Activated CD8-positive, alpha-beta T cell treated with anti-CD3 and anti-CD28 coated beads, Interleukin-2, amount 10 ng/mL, durations not matched to agents 7 days and 5 days (primary cell): Measurements from ENCODE around the gene NMRK2. TPM values are rescaled to one million over a fixed set of nuclear protein-coding genes. Genes with fewer than 3 reads are reported as not detected.

Source experiments
- ATAC-seq: fragments of 150-1000 bp; cut with Tn5 transposase; one replicate; pipeline ENCODE4 v1.10.0; 2021; ENCODE audit warnings: moderate library complexity
- CTCF ChIA-PET: fragments of 350-600 bp; sonication (Branson Sonifier 250); formaldehyde crosslinking; loops from one replicate; lab custom pipeline; 2021; ENCODE audit warnings: antibody characterized with exemption; lab: Charles Lee
- POLR2A ChIA-PET: fragments of 350-600 bp; sonication (Branson Sonifier 250); formaldehyde crosslinking; loops from one replicate; lab custom pipeline; 2021; ENCODE audit warnings: antibody characterized with exemption; lab: Charles Lee
- DNase-seq: peaks from one replicate; pipeline ENCODE4 v3.0.0-alpha.2; 2020
- H3K27ac Mint-ChIP-seq: one replicate; pipeline ENCODE4 v1.8.0; 2021; ENCODE audit warnings: mild to moderate bottlenecking, mixed read lengths
- H3K27me3 Mint-ChIP-seq: one replicate; pipeline ENCODE4 v1.8.0; 2021; ENCODE audit warnings: low read depth, mixed read lengths
- H3K36me3 Mint-ChIP-seq: one replicate; pipeline ENCODE4 v1.8.0; 2021; ENCODE audit warnings: low read depth, mixed read lengths
- H3K4me1 Mint-ChIP-seq: one replicate; pipeline ENCODE4 v1.8.0; 2021; ENCODE audit warnings: low read depth, mixed read lengths
- H3K4me3 Mint-ChIP-seq: one replicate; pipeline ENCODE4 v1.8.0; 2021; ENCODE audit warnings: mild to moderate bottlenecking, mixed read lengths
- H3K9me3 Mint-ChIP-seq: one replicate; pipeline ENCODE4 v1.8.0; 2022; ENCODE audit warnings: mixed read lengths; ENCODE audit not compliant: insufficient read depth
- microRNA-seq: library from miRNA; unstranded; fragments of <30 nt; microRNA quantifications from one replicate; pipeline ENCODE4 v1.2.0, GENCODE V29; 2022
- total RNA-seq, 2 experiments: library from RNA; stranded (reverse); gene quantifications; one replicate each; pipeline ENCODE4 v1.2.3, GENCODE V29; 2021

The NMRK2 gene
- total RNA-seq, 2 experiments from 2014 or later, result not detected

DNA sequence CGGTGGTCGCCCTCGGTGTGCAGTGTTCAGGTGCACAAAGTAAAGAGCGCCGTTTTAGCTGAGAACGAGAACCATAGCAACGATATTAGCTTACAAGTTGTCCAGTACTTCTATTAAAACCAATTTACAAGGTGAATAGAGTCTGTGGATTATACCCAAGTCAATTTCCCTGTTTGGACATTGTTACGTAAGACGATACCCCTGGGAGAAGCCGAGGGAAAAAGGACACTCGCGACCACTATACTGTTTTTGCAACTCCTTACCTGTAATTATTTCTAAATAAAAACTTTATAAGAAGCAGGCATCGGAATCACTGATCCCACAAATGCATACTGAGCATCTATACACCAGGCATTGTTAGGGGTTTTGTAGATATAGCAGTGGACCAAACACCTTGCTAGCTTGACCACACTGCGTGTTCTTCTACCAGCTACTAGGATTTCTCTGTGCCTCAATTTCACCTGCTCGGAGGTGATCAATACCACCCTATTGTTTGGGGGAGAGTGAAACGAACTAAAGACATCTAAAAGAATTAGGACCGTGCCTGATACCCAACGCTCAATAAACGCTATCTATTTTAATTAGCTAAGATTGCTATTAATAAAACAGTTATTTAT is 52.9 kb downstream of the NMRK2 start:
- no peaks in the 10 kb centered on the region for H3K27me3 Mint-ChIP-seq
- peak overlapping the region; percentile 95 for H3K4me3 Mint-ChIP-seq
- no peaks in the 10 kb centered on the region for H3K9me3 Mint-ChIP-seq
- peaks cover 45% of the 10 kb centered on the region for H3K36me3 Mint-ChIP-seq
- CTCF ChIA-PET, result interaction anchor here (0.7 to 2.1 kb wide), 20 partner anchors 9 to 1805 kb away, joined by 3 to 14 read pairs (median 4); partner anchors contain the start of genes DAPK3, DUS3L and PIAS4
- H3K27ac Mint-ChIP-seq, result peak overlapping the region; percentile 92
- peaks cover 55% of the 10 kb centered on the region for H3K4me1 Mint-ChIP-seq
- ATAC-seq (no peak), DNase-seq (no peak)
- POLR2A ChIA-PET, result interaction anchor here (0.6 to 3.3 kb wide), 24 partner anchors 9 to 1639 kb away, joined by 3 to 32 read pairs (median 5); partner anchors contain the start of genes CHAF1A, DAPK3, MPND and PIAS4

DNA sequence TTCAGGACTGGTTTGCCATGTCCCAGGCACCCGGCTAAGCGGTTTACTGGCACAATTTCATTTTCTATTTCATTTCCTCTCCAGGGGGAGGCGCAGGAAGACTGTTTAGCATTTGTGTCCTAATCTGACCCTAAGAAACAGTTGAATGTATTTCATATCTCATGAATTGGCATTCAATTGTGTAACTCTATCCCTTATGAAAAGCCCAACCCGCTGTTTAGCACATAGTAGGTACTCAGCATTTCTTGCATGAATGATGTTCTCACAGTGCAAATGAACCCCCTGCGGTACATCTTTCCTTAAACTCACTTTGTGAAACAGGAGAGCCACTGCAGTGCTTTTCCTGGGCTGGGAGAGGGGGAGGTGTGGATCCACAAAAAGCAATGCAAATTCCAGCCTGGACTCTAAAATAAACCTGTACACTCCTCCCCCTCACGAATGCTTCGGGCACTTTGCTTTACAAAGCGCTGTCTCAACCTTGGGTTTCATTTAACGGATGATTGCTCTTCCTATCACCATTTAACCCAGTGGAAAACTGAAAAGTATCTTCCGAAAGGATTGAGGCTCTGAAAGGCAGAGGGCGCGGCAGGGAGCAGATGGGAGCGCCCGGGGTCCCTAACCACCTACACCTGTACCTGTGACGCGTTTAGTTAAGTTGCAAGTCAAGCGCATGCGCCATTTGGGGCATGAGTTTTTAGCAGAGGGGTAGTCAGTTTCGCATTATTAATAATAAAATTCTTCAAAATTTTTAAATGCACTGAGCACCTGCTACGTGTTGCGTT is 53.6 kb downstream of the NMRK2 start:
- H3K27ac Mint-ChIP-seq, result peak overlapping the region; percentile 92
- DNase-seq, result peak; percentile 83
- no peaks in the 10 kb centered on the region for H3K9me3 Mint-ChIP-seq
- peak overlapping the region; percentile 95 for H3K4me3 Mint-ChIP-seq
- H3K27me3 Mint-ChIP-seq, result no peaks in the 10 kb centered on the region
- CTCF ChIA-PET, result interaction anchor here (0.8 to 2.1 kb wide), 17 partner anchors 9 to 1805 kb away, joined by 3 to 14 read pairs (median 4); partner anchors contain the start of genes DAPK3, DUS3L and PIAS4
- ATAC-seq, result peak; percentile 26
- peaks cover 39% of the 10 kb centered on the region for H3K36me3 Mint-ChIP-seq
- peaks cover 54% of the 10 kb centered on the region for H3K4me1 Mint-ChIP-seq
- POLR2A ChIA-PET, result interaction anchor here (0.7 to 3.3 kb wide), 8 partner anchors 15 to 357 kb away, joined by 3 to 32 read pairs (median 5); partner anchors contain the start of genes DAPK3 and MPND

DNA sequence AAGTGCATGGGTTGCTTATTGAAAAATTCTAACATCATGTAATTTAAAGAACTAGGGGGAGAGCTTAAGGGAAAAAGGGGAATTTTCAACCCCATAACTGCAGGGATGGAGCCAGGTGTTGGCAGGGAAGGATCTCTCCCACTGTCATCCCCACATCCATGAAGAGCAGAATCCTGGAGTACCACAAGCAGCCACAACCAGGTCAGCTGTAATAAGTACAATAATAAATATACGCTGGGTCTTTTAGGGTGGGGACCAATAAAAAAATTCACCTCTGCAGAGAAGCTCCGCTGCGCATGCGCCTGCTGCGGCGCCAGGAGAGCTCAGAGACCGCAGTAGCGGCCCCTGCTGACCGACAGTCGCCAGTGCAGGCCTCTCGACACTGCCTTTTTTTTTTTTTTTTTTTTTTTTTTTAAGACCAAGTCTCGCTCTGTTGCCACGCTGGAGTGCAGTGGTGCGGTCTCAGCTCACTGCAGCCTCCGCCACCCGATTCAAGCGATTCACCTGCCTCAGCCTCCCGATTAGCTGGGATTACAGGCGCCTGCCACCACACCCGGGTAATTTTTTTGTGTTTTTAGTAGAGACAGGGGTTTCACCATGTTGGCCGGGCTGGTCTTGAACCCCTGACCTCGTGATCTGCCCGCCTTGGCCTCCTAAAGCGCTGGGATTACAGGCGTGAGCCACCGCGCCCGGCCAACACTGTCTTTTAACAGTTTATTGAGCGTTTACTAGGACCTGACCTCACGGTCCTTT is 54.9 kb downstream of the NMRK2 start:
- Mint-ChIP-seq H3K9me3 (no peaks in the 10 kb centered on the region), H3K4me3 (peak overlapping the region; percentile 95), H3K27me3 (no peaks in the 10 kb centered on the region), H3K27ac (peak overlapping the region; percentile 92), H3K36me3 (peaks cover 26% of the 10 kb centered on the region), H3K4me1 (peaks cover 46% of the 10 kb centered on the region)
- POLR2A ChIA-PET, result interaction anchor here (0.8 to 1.5 kb wide), 5 partner anchors 17 to 414 kb away, joined by 3 to 5 read pairs (median 4); partner anchors contain the start of genes APBA3, CHAF1A, DAPK3 and MRPL54
- CTCF ChIA-PET, result interaction anchor here (0.8 to 2.1 kb wide), 17 partner anchors 10 to 392 kb away, joined by 3 to 29 read pairs (median 4); partner anchors contain the start of genes APBA3, DAPK3 and PIAS4
- peak; percentile 26 for ATAC-seq
- DNase-seq, result peak; percentile 94

DNA sequence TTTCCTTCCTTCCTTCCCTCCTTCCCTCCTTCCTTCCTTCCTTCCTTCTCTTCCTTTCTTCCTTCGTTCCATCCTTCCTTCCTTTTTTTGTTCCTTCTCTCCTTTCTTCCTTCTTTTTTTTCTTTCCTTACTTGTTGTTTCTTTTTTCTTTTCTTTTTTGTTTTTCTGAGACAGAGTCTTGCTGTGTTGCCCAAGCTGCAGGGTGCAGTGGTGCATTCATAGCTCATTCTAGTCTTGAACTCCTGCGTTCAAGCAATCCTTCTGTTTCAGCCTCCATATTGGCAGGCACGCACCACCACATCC is 57.9 kb downstream of the NMRK2 start:
- Mint-ChIP-seq H3K27me3 (no peaks in the 10 kb centered on the region), H3K4me3 (peak overlapping the region; percentile 4), H3K36me3 (peaks cover 2% of the 10 kb centered on the region), H3K4me1 (peaks cover 29% of the 10 kb centered on the region), H3K9me3 (no peaks in the 10 kb centered on the region), H3K27ac (peak overlapping the region; percentile 64)
- POLR2A ChIA-PET, result interaction anchor here (0.9 to 1.0 kb wide), 2 partner anchors 16 to 352 kb away, joined by 3 read pairs; partner anchors contain the start of gene MPND
- CTCF ChIA-PET, result interaction anchor here (1.1 to 2.2 kb wide), 3 partner anchors 10 to 211 kb away, joined by 3 to 9 read pairs (median 5); no protein-coding TSS in a partner anchor
- DNase-seq, result no peak
- ATAC-seq, result no peak

Small RNA genes within 50 kb of the gene (microRNA-seq; reads per million reads assigned to microRNA genes)
- not detected for gene MIR637

Other genes with a start within 250 kb of the NMRK2 start
- 10 to 100 TPM; 19.7 to 20.0 TPM for gene PIP5K1C, start 232.6 kb upstream of the NMRK2 start, total RNA-seq
- 1 to 10 TPM; 1.3 TPM for gene TJP3, start 224.7 kb upstream of the NMRK2 start, total RNA-seq
- 10 to 100 TPM; 39.6 to 40.5 TPM for gene APBA3, start 171.4 kb upstream of the NMRK2 start, total RNA-seq
- 10 to 100 TPM; 66.9 to 71.4 TPM for gene MRPL54, start 170.4 kb upstream of the NMRK2 start, total RNA-seq
- gene RAX2, start 160.8 kb upstream of the NMRK2 start, total RNA-seq, result not detected
- 10 to 100 TPM; 39.9 to 44.0 TPM for gene MATK, start 146.7 kb upstream of the NMRK2 start, total RNA-seq
- gene ZFR2, start 64.0 kb upstream of the NMRK2 start, total RNA-seq, result under 1 TPM; 0.24 to 0.42 TPM
- not detected for gene ATCAY, start 52.4 kb upstream of the NMRK2 start, total RNA-seq
- 10 to 100 TPM; 43.0 to 44.9 TPM for gene DAPK3, start 38.0 kb downstream of the NMRK2 start, total RNA-seq
- gene EEF2, start 52.4 kb downstream of the NMRK2 start, total RNA-seq, result 1,000 to 10,000 TPM; 1,524 to 1,558 TPM
- gene PIAS4, start 74.7 kb downstream of the NMRK2 start, total RNA-seq, result 10 to 100 TPM; 34.2 to 35.6 TPM
- 10 to 100 TPM; 59.1 to 63.1 TPM for gene ZBTB7A, start 133.8 kb downstream of the NMRK2 start, total RNA-seq
- gene MAP2K2, start 191.1 kb downstream of the NMRK2 start, total RNA-seq, result 100 to 1,000 TPM; 218 to 234 TPM
- gene CREB3L3, start 220.6 kb downstream of the NMRK2 start, total RNA-seq, result under 1 TPM; 0.16 to 0.18 TPM
- gene SIRT6, start 249.5 kb downstream of the NMRK2 start, total RNA-seq, result 10 to 100 TPM; 30.8 to 40.4 TPM
- gene ANKRD24, start 249.6 kb downstream of the NMRK2 start, total RNA-seq, result under 1 TPM; 0.68 to 0.73 TPM